ENCODE data around the gene ASPA. TPM values are rescaled to one million over a fixed set of nuclear protein-coding genes. Genes with fewer than 3 reads are reported as not detected.
"Not testable (repeated sequence)": the region's sequence is repeated elsewhere in the genome, so short reads cannot be mapped to it uniquely, and the experiment has no call there.

Gene ASPA
- total RNA-seq = 10 to 100 TPM in 3 of 4 donors, 1 to 10 TPM in 1; 7.8 to 19.2 (median 15.4) TPM

DNA sequence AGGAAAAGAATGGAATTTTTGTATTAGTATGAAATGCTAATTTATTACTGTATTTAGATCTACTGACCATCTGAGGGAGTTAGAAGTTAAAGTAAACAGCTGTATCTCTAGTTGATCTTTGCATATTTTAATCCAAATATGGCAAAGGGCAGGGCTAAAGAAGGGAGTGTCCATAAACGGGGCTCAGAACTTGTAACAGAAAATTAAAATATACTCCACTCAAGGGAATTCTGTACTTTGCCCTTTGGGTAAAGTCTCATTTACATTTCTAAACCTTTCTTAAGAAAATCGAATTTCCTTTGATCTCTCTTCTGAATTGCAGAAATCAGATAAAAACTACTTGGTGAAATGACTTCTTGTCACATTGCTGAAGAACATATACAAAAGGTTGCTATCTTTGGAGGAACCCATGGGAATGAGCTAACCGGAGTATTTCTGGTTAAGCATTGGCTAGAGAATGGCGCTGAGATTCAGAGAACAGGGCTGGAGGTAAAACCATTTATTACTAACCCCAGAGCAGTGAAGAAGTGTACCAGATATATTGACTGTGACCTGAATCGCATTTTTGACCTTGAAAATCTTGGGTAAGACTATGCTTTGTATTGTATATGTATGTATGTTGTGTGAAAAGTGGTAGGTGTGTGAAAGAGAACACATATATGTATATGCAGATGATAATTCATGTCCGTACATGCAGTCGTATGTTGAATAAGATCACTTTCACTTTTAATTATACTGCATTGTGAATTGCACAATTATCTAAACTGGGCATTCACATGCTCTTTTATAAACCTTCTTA lies at the start of gene ASPA:
ASPA (plus strand) TSS at position 186 of the 799 bp plus-strand sequence; CDS start at position 349, 163 bp downstream.
- Histone ChIP-seq H3K36me3 (no peaks in the 10 kb centered on the region), H3K27me3 (no peaks in the 10 kb centered on the region), H3K4me3 (peak within 1 kb of the TSS; percentile 26 to 54 (median 46)), H3K4me1 (peaks cover 5 to 26% (median 13%) of the 10 kb centered on the region in 4 donors), H3K9me3 (no peaks in the 10 kb centered on the region), H3K27ac (peak within 1 kb of the TSS; percentile 47 to 93 (median 80))
- TF ChIP-seq, protein P1, sequence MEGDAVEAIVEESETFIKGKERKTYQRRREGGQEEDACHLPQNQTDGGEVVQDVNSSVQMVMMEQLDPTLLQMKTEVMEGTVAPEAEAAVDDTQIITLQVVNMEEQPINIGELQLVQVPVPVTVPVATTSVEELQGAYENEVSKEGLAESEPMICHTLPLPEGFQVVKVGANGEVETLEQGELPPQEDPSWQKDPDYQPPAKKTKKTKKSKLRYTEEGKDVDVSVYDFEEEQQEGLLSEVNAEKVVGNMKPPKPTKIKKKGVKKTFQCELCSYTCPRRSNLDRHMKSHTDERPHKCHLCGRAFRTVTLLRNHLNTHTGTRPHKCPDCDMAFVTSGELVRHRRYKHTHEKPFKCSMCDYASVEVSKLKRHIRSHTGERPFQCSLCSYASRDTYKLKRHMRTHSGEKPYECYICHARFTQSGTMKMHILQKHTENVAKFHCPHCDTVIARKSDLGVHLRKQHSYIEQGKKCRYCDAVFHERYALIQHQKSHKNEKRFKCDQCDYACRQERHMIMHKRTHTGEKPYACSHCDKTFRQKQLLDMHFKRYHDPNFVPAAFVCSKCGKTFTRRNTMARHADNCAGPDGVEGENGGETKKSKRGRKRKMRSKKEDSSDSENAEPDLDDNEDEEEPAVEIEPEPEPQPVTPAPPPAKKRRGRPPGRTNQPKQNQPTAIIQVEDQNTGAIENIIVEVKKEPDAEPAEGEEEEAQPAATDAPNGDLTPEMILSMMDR (IDR thresholded peaks at IDR 0.05) = no peak
- no peak for TF ChIP-seq EP300 (IDR thresholded peaks at IDR 0.05)
- TF ChIP-seq POLR2A (IDR thresholded peaks at IDR 0.05) = no peak
- no peak for DNase-seq (ENCODE audit: low spot score in 2 of 2)
- 10 to 16% methylated on average over 7 of the region's 7 CpGs for WGBS, 2 donors

DNA sequence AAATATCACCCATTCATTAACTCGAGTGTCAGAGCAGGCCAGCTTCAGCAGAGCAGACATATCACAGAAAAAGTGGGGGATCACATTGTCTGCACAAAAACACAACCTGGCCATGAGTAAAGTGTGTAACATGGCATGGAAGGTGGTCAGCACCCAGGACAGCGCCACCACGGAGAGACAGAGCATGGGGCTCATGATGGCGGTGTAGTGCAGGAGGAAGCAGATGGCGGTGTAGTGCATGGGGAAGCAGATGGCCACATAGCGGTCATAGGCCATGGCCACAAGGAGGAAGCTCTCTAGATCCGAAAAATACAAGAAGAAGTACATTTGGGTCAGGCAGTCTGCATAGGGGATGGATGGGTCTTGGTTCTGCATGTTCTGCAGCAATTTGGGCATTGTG lies 42.6 kb upstream of the ASPA start:
- not testable (repeated sequence) for H3K27ac ChIP-seq; H3K36me3 ChIP-seq; H3K4me3 ChIP-seq; DNase-seq (ENCODE audit: low spot score in 2 of 2); H3K27me3 ChIP-seq; H3K4me1 ChIP-seq; H3K9me3 ChIP-seq
- WGBS, 2 donors = 38 to 41% methylated on average over 7 of the region's 7 CpGs

DNA sequence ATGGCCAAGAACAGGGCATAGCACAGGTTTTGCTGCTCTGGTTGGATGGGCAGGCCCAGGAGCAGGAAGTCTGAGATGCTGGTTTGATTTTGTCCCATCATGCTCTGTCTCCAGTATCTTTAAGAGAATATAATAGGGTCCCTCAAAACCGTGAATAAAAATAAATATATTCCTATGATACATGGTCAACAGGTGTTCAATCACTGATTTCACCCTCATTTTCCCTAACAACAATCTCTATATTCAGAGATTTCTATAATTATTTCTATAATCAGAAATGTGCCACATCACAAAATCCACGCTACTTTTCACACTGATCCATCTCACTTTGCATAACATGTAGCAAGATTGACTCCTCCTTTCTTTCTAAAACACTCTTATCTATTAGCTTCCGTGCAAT lies 42.1 kb upstream of the ASPA start, which contains the start of gene OR1E2:
OR1E2 (minus strand) TSS at position 101 of the 400 bp plus-strand sequence; CDS start at position 101, 0 bp downstream.
- Histone ChIP-seq H3K36me3 (no peaks in the 10 kb centered on the region), H3K27ac (no peak within 1 kb of the TSS), H3K9me3 (peaks cover 0 to 7% (median 2%) of the 10 kb centered on the region in 4 donors), H3K4me3 (no peak within 1 kb of the TSS), H3K4me1 (no peaks in the 10 kb centered on the region), H3K27me3 (no peaks in the 10 kb centered on the region)
- 81 to 84% methylated on average over 3 of the region's 3 CpGs for WGBS, 2 donors
- TF ChIP-seq POLR2A (IDR thresholded peaks at IDR 0.05) (no peak), EP300 (IDR thresholded peaks at IDR 0.05) (no peak)
- TF ChIP-seq, protein P1 (IDR thresholded peaks at IDR 0.05) = no peak
- no peak for DNase-seq (ENCODE audit: low spot score in 2 of 2)

DNA sequence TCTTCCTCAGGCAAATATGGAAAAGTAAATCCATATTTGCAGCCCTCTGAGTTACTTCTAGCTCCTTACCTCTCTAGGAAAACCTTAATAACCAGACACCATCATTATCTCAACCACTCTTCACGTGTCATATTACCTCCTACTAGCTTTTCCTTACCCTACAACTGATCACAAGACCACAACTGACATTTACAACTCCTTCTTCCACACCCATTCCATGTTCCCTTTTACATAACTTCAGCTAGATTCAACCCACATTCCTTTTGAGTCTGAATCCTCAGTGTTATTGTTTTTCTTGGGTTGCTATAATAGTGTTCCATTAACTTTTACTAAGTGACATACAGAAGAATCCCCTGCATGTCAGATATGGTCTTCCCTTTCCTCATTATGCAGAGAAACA lies 37.4 kb upstream of the ASPA start:
- Histone ChIP-seq H3K9me3 (no peaks in the 10 kb centered on the region), H3K27ac (no peak overlapping the region), H3K4me1 (no peaks in the 10 kb centered on the region), H3K4me3 (no peak overlapping the region), H3K27me3 (no peaks in the 10 kb centered on the region), H3K36me3 (no peaks in the 10 kb centered on the region)
- 46 to 53% methylated on average over 1 of the region's 1 CpG for WGBS, 2 donors
- DNase-seq (ENCODE audit: low spot score in 2 of 2) = no peak
- TF ChIP-seq, protein P1 (IDR thresholded peaks at IDR 0.05) = no peak
- TF ChIP-seq POLR2A (IDR thresholded peaks at IDR 0.05) = no peak
- no peak for TF ChIP-seq EP300 (IDR thresholded peaks at IDR 0.05)

DNA sequence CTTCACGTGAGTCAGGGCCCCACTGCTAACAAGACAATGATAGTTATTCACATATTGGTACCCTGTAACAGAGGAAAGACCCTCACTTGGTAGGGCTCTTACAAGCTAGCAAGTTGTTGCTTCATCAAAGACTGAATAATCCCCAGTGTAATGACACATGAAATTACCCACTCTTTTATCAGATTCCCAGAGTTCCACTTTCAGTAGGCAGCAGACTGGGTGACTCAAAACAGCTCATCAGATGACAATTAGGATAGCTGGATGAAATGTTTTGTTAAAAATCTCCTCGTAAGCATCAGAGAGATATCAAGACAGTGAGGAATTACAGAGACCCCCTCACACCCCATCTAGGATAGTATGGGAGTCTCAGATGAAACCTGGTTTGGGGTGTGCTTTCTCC lies 35.3 kb upstream of the ASPA start:
- WGBS, 2 donors = 54 to 62% methylated on average over 2 of the region's 2 CpGs
- TF ChIP-seq, protein P1 (IDR thresholded peaks at IDR 0.05) = no peak
- TF ChIP-seq POLR2A (IDR thresholded peaks at IDR 0.05) = no peak
- TF ChIP-seq EP300 (IDR thresholded peaks at IDR 0.05) = no peak
- Histone ChIP-seq H3K27ac (no peak overlapping the region), H3K27me3 (no peaks in the 10 kb centered on the region), H3K36me3 (no peaks in the 10 kb centered on the region), H3K4me1 (no peaks in the 10 kb centered on the region), H3K4me3 (no peak overlapping the region), H3K9me3 (no peaks in the 10 kb centered on the region)
- no peak for DNase-seq (ENCODE audit: low spot score in 2 of 2)

Measured in tibial nerve (tissue), 4 donors.